Glutamatergic neuron (in vitro differentiated cells): ENCODE data around the gene ATRNL1. TPM values are rescaled to one million over a fixed set of nuclear protein-coding genes. Genes with fewer than 3 reads are reported as not detected.

Experiments used
- DNase-seq: peaks from one replicate; pipeline ENCODE4 v3.0.0; 2022
- H3K27ac Mint-ChIP-seq: one replicate; pipeline ENCODE4 v1.8.0; 2020; ENCODE audit warnings: mild to moderate bottlenecking, mixed read lengths, inconsistent platforms; ENCODE audit not compliant: unreplicated experiment
- H3K27me3 Mint-ChIP-seq: one replicate; pipeline ENCODE4 v1.8.0; 2020; ENCODE audit warnings: mild to moderate bottlenecking, moderate library complexity, mixed read lengths, inconsistent platforms; ENCODE audit not compliant: unreplicated experiment
- H3K36me3 Mint-ChIP-seq: one replicate; pipeline ENCODE4 v1.8.0; 2020; ENCODE audit warnings: mild to moderate bottlenecking, mixed read lengths, inconsistent platforms; ENCODE audit not compliant: unreplicated experiment
- H3K4me1 Mint-ChIP-seq: one replicate; pipeline ENCODE4 v1.8.0; 2020; ENCODE audit warnings: mild to moderate bottlenecking, low read depth, mixed read lengths, inconsistent platforms; ENCODE audit not compliant: unreplicated experiment
- H3K4me3 Mint-ChIP-seq: one replicate; pipeline ENCODE4 v1.8.0; 2020; ENCODE audit warnings: mild to moderate bottlenecking, mixed read lengths, inconsistent platforms; ENCODE audit not compliant: unreplicated experiment
- H3K9me3 Mint-ChIP-seq: one replicate; pipeline ENCODE4 v1.8.0; 2020; ENCODE audit warnings: mild to moderate bottlenecking, moderate library complexity, mixed read lengths, inconsistent platforms; ENCODE audit not compliant: unreplicated experiment
- CTCF ChIP-seq: fragments of 200-600 bp; sonication (generic); IDR thresholded peaks from one replicate; pipeline ENCODE4 v1.5.0; 2021; ENCODE audit not compliant: partially characterized antibody, unreplicated experiment
- total RNA-seq: library from RNA; stranded (reverse); fragmentation: NEBNext Ultra II Directional; extraction: Animal tissue kit (Norgen Biotek cat#: 25700); gene quantifications from one replicate; pipeline ENCODE4 v1.2.1, GENCODE V29; 2021; ENCODE audit not compliant: unreplicated experiment

The ATRNL1 gene
- total RNA-seq, 1 donor from 2014 or later, result 35.9 TPM

- H3K27ac Mint-ChIP-seq, result no peak overlapping the region
- no peaks in the 10 kb centered on the region for H3K36me3 Mint-ChIP-seq
- no peak for TF ChIP-seq CTCF
- no peak overlapping the region for H3K4me3 Mint-ChIP-seq
- H3K27me3 Mint-ChIP-seq, result no peaks in the 10 kb centered on the region
- H3K4me1 Mint-ChIP-seq, result peaks cover 15% of the 10 kb centered on the region
- no peak for DNase-seq
- H3K9me3 Mint-ChIP-seq, result no peaks in the 10 kb centered on the region
Observed at GRCh38 chr10:115882021-115882420, 788.9 kb downstream of the ATRNL1 start.

GRCh38 chr10:115883372-115883771 lies 790.2 kb downstream of the ATRNL1 start:
- TF ChIP-seq CTCF, result no peak
- H3K4me1 Mint-ChIP-seq, result peaks cover 18% of the 10 kb centered on the region
- H3K27ac Mint-ChIP-seq, result no peak overlapping the region
- no peaks in the 10 kb centered on the region for H3K9me3 Mint-ChIP-seq
- DNase-seq, result no peak
- H3K4me3 Mint-ChIP-seq, result no peak overlapping the region
- no peaks in the 10 kb centered on the region for H3K36me3 Mint-ChIP-seq
- no peaks in the 10 kb centered on the region for H3K27me3 Mint-ChIP-seq

DNA sequence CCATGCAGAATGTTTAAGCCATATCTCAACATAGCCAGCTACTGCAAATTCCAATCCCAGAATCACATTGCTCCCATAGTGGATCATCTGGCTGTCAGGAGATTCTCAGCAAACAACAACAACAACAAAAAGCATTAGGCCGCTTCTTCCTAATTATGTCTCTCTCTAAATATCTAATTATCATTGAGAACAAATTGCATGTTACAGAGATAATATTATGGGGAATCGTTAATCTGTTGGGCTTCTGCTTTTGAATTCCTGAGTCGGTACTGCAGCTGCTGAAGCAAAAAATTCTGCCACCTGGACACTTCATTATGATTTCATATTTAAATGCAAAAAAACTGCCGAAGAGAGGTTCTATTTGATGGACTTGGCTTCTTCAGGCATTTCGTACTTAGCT lies 791.2 kb downstream of the ATRNL1 start:
- no peak for TF ChIP-seq CTCF
- Mint-ChIP-seq H3K27ac (no peak overlapping the region), H3K9me3 (no peaks in the 10 kb centered on the region), H3K4me1 (peaks cover 21% of the 10 kb centered on the region), H3K36me3 (no peaks in the 10 kb centered on the region), H3K4me3 (no peak overlapping the region), H3K27me3 (no peaks in the 10 kb centered on the region)
- DNase-seq, result no peak

DNA sequence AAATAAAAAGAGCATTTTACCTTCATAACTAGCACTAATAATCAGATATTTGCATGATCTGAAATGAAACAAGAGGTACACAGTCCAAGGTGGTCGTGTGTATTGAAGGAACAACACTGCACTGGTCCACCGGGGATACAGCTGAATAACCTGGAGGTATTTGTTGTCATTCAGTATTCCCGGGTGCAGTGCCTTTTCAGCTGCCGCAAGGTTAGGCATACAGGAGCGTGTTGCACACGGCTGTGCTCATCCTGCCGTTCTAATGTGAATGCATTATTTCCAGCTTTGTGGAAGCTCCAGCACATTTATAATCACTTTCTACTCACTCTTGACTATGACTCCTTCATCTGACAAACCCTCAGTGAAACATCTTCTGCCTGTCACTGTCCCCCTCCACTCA lies 802.0 kb downstream of the ATRNL1 start:
- Mint-ChIP-seq H3K4me3 (peak overlapping the region; percentile 18), H3K4me1 (peaks cover 31% of the 10 kb centered on the region), H3K9me3 (peaks cover 3% of the 10 kb centered on the region), H3K36me3 (no peaks in the 10 kb centered on the region), H3K27me3 (no peaks in the 10 kb centered on the region), H3K27ac (peak overlapping the region; percentile 77)
- TF ChIP-seq CTCF, result no peak
- peak; percentile 36 for DNase-seq

DNA sequence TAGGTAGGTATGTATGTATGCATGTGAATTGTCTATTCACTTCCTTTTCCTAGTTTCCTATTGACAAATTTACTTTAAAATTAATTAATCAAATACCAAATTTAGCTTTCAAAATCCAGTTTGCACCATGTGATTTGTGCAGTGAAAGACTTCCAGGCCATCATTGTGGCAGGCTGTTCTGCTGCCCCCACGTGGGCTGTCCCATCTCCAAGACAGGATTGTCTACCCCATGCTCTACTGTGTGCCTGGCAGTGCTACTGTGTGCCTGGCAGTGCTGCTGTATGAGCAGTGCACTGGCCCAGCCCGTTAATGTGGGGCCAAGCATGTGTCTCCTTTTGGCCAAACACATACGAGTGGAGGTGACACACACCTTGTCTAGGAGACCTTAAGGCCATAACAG lies 805.1 kb downstream of the ATRNL1 start:
- peaks cover 4% of the 10 kb centered on the region for H3K9me3 Mint-ChIP-seq
- no peak for TF ChIP-seq CTCF
- DNase-seq, result no peak
- H3K4me1 Mint-ChIP-seq, result peaks cover 47% of the 10 kb centered on the region
- H3K27me3 Mint-ChIP-seq, result no peaks in the 10 kb centered on the region
- no peaks in the 10 kb centered on the region for H3K36me3 Mint-ChIP-seq
- no peak overlapping the region for H3K27ac Mint-ChIP-seq
- H3K4me3 Mint-ChIP-seq, result no peak overlapping the region
